GM12873 (cell line): ENCODE measurements around the gene GABRA5.
A peak's percentile ranks its signal among the peaks of the same experiment; 100 is the strongest.

Experiments
- TF ChIP-seq, protein P1 (sequence below): IDR thresholded peaks from 2 replicates; pipeline ENCODE4 v1.5.1; 2012; ENCODE audit warnings: low read depth, mild to moderate bottlenecking, moderate library complexity, low read length, control low read depth; ENCODE audit not compliant: insufficient read depth; ENCODE audit errors: missing control alignments

GABRA5 gene

DNA sequence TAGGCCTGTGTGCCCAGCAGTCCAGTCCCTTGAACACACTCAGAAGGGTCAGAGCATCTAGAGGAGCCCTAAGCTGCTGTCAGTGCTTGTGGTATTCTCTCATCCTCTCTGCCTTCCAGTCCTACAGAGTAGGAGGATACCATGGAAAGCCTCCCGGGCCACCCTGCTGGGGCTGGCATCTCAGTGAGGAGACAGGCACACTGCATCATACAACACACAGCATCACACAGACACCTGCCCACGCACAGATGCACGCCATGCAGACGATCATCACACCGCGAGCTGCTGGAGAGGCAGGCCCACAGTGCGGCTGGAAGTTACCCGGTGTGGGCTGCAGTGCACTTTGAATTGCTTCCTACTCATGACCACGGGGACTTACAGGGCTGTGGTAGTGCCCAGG is 15.2 kb downstream of the GABRA5 start:
- TF ChIP-seq, protein P1, sequence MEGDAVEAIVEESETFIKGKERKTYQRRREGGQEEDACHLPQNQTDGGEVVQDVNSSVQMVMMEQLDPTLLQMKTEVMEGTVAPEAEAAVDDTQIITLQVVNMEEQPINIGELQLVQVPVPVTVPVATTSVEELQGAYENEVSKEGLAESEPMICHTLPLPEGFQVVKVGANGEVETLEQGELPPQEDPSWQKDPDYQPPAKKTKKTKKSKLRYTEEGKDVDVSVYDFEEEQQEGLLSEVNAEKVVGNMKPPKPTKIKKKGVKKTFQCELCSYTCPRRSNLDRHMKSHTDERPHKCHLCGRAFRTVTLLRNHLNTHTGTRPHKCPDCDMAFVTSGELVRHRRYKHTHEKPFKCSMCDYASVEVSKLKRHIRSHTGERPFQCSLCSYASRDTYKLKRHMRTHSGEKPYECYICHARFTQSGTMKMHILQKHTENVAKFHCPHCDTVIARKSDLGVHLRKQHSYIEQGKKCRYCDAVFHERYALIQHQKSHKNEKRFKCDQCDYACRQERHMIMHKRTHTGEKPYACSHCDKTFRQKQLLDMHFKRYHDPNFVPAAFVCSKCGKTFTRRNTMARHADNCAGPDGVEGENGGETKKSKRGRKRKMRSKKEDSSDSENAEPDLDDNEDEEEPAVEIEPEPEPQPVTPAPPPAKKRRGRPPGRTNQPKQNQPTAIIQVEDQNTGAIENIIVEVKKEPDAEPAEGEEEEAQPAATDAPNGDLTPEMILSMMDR = no peak

DNA sequence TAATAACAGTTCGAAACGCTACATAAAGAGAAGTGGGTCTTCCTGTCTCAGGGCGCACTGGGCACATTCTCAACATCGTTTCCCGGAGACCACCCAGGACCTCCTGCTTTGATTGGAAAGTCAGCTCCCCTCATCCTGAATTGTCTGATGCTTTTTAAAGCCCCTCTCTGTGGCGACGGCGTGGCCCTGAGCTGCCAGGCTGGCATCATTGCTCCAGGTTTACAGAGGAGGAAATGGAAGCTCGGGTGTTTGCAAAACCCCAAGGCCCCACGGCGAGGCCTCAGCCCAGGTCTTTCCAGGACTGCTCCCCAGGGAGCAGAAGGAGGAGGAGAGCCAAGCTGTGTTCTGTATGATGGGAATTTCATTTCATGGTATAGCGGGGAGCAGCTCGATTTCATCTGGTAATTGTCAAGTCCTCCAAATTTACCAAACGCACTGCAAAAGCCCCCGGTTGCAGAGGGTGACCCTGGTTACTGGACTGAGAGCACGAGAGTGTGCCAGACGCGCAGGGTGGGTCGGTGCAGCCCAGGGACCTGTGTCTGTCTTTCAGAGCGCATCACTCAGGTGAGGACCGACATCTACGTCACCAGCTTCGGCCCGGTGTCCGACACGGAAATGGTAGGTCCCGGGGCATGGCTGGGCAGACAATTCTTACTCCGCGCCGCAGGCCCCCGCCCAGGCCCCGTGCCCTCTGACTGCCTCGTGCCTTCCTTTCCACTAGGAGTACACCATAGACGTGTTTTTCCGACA is 15.9 kb downstream of the GABRA5 start:
- TF ChIP-seq, protein P1 = no peak

DNA sequence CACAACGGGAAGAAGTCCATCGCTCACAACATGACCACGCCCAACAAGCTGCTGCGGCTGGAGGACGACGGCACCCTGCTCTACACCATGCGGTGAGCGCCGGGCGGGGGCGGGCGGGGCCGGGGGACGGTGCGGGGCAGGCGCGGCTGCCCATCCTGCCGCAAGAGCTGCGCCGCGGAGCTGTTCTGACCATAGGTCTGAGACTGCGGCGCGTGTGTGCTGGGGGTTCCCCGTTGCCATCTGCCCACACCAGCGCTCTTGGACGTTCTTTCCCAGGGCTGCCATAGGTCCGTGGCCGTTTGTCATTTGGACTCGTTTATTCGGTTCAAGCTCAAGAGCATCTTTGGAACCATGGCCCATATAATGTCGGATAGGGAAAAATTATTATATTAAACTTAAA is 16.6 kb downstream of the GABRA5 start:
- TF ChIP-seq, protein P1 = no peak

DNA sequence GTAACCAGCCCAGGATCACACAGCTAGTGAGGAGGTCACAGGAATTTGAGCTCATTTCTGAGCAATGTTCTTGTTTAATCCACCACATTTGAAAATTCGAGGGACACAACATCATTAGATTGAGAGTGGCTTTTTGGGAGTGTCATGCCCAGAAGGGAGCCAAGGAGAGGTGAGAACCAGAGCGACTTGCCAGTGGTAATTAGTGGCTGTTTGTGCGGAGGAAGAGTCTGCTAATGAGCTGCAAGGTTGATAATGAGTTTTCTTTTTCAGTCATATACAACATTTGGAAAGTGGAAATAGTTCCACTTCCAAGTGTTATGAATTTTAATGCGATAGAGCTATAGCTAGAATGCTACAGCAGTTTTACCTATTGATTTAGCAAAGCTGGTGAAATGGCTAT is 19.7 kb downstream of the GABRA5 start:
- TF ChIP-seq, protein P1 = no peak

DNA sequence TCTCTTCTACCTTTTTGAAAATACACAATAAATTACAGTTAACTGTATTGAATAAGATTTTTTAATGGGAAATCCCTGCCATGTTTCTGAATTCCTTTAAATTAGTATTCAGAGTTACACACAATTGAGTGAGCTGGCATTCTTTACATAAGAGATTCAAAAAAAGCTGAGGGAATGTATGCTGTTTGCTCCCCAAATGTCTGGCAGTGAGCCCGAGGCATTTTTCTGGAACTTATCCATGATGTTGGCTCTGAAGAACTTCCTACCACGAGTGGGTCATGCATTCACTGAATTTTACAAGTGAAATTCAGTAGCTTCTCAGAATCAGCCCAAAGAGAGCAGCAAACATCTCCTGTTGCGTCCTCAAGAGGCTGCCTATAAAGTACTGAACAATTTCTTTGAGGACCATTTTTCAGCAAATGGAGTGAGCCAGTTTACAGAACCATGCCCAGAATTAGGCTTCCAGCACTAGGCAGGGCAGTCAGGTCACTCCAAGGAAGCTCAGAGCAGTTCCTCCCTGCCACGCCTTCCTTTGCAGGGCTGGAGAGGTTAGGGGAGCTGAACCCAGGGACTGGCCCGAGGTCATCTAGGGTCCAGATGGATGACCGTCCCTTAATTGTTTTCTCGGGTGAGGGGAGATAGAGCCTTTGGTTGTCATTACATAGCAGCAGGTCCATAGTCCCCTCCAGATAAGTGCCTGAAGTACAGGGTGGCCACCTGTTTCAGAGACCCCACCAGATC is 21.2 kb downstream of the GABRA5 start:
- TF ChIP-seq, protein P1 = no peak

DNA sequence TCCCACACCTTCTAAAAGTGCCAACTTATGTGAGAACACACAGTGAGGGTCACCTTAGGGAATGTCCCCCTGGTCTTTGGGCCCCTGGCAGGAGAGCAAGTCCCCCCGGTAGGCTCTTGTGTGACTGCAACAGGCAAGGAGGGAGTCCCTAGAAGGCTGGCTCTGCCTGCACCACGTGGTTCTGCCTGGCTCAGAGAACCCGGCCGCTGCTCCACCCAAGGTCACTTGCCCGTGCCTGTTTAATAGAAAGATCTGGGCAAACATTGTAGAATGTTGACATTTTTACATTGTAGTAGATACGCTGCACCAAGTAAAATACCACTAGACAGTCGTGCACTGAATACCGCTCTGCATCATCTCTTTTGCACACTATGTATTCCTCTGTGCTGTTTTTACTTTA is 21.9 kb downstream of the GABRA5 start:
- TF ChIP-seq, protein P1 = no peak

DNA sequence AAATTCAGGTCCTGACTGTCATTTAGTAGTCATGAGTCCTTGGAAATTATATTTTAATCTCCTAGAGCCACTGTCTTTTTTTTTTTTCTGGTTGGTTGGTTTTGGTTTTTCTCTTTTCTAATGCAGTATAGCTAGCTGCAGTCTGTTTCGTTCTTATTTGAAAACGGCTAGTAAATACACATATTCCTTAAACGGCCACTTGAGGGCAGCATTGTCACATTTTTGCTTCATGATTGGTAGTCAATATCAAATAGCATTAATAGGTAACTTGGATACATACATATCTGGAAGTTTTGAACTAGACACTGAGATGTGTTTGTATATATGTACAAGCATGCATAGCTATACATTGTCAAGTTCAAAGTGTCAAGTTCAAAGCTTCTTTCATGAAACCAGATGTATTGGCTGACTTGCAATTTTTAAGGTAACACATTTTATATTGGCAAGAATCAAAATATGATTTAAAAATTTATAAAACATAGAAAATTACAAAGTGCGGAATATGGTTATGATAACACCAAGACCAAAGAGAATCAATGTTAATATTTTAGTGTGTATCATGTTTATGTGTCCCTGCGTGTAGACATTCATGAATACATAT is 22.5 kb downstream of the GABRA5 start:
- TF ChIP-seq, protein P1 = peak; percentile 63
